Lower leg skin (tissue), 4 donors: ENCODE measurements around the gene MYPOP. TPM values are rescaled to one million over a fixed set of nuclear protein-coding genes. Genes with fewer than 3 reads are reported as not detected.

Experiments
- DNase-seq, 2 donors: peaks; one replicate each; pipeline ENCODE4 v3.0.0-alpha.2; 2019; ENCODE audit warnings: low spot score in 2 of 2
- H3K4me3 ChIP-seq: fragments of 200-600 bp; sonication (generic); 2 replicates; pipeline ENCODE4 v1.5.1; 2017; ENCODE audit warnings: mild to moderate bottlenecking, low read depth; ENCODE audit not compliant: poor library complexity, severe bottlenecking
- CTCF ChIP-seq, 3 donors: fragments of 450-650 bp; IDR thresholded peaks; one replicate each; pipeline ENCODE4 v1.5.1; 2016; ENCODE audit warnings: antibody characterized with exemption in 3 of 3, mild to moderate bottlenecking in 3 of 3, moderate library complexity in 2 of 3
- POLR2A ChIP-seq, 2 donors: fragments of 450-650 bp; IDR thresholded peaks; one replicate each; pipeline ENCODE4 v1.6.1; 2016 to 2017; ENCODE audit warnings: antibody characterized with exemption in 2 of 2, mild to moderate bottlenecking in 1 of 2, moderate library complexity in 1 of 2
- WGBS, 2 donors: methylation state at CpG; one replicate each; pipeline ENCODE4 v1.1.5; 2018; 5-methylcytosine and 5-hydroxymethylcytosine counted together
- intact Hi-C: fragments of 100-400 bp; cut with DNase I; formaldehyde crosslinking; loops from one replicate; pipeline ENCODE4 v1.15.0; 2023; ENCODE audit warnings: low total_unique reads
- total RNA-seq, 4 donors: library from RNA; depleted of rRNA; stranded (reverse); fragments of >200 nt; gene quantifications; one replicate each; pipeline ENCODE4 v1.1.0, GENCODE V29; 2016

The MYPOP gene
- total RNA-seq, 4 donors from 2014 or later, result 2.0 to 8.0 (median 7.2) TPM

GRCh38 chr19:45887200-45887710 is 15.2 kb downstream of the MYPOP start:
- WGBS, 2 donors, result 35 to 45% methylated on average over 10 of the region's 10 CpGs
- no peak for TF ChIP-seq CTCF (IDR thresholded peaks at IDR 0.05)
- no peak for TF ChIP-seq POLR2A (IDR thresholded peaks at IDR 0.05)
- DNase-seq, result no peak
- intact Hi-C loops, result no loop called here
- H3K4me3 ChIP-seq, result peak overlapping the region; percentile 19

GRCh38 chr19:45886427-45887199 is 15.8 kb downstream of the MYPOP start:
- WGBS, 2 donors, result 1 to 2% methylated on average over 32 of the region's 32 CpGs
- no peak for TF ChIP-seq POLR2A (IDR thresholded peaks at IDR 0.05)
- no peak for TF ChIP-seq CTCF (IDR thresholded peaks at IDR 0.05)
- intact Hi-C loops, result no loop called here
- DNase-seq, result peak; percentile 89 to 98
- H3K4me3 ChIP-seq, result peak overlapping the region; percentile 51

DNA sequence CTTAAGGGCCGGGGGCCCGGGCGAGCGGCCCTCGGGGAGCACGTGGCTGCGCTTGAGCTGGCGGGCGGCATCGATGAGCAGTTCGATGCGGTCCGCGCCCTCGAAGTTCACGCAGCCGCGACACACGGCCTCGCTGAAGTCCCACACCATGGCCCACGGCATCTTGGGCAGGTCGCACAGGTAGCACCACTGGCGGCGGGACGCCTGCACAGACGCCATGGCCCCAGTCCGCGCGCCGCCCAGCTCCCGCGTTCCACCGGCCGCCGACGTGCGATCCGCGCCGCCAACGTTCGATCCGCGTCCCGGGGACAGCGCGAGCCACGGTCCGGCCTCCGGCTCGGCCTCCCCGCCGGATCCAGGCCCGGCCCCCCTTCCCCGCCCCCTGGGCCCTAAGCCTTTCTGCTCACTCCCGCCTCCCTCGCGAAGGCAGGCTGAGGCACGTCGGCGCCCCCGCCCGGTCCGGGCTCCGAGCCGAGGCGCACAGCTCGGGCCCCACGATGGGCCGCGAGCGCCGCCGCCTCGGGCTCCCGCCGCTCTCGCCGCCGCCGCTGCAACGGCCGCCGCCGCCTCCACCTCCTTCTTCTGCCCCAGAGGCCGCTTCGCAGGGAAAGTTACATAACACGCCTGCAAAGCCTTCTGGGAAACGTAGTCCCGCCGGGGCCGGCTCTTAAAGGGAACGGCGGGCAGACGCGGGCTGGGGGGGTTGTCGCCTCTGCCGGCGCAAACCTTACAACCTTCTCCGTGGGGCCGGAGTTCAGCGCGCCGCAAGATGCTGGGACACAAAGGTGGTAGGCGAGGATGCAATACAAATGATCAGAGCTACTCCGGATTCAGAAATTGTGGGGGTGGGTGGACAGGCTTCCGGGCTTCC is 16.6 kb downstream of the MYPOP start, which contains the start of gene IRF2BP1:
Gene IRF2BP1, minus strand, starts transcription at position 586 of the 871 bp plus-strand sequence. Its CDS starts 367 bp downstream, at position 219.
- whole genome bisulfite sequencing, 2 donors, result 1% methylated on average over 60 to 64 of the region's 107 CpGs
- TF ChIP-seq CTCF (IDR thresholded peaks at IDR 0.05) (no peak), POLR2A (IDR thresholded peaks at IDR 0.05) (no peak)
- peak; percentile 91 to 99 for DNase-seq
- intact Hi-C loops, result no loop called here
- H3K4me3 ChIP-seq, result peak within 1 kb of the TSS; percentile 51

- DNase-seq, result no peak
- intact Hi-C loops, result no loop called here
- TF ChIP-seq POLR2A (IDR thresholded peaks at IDR 0.05) (no peak), CTCF (IDR thresholded peaks at IDR 0.05) (no peak)
- WGBS, 2 donors, result 65 to 74% methylated on average over 50 to 61 of the region's 72 CpGs
- H3K4me3 ChIP-seq, result peak overlapping the region; percentile 51
These were observed 17.5 kb downstream of the MYPOP start for GRCh38 chr19:45884682-45885555.
